GM10266 (cell line): ENCODE results near the gene SPOP.
A peak's percentile ranks its signal among the peaks of the same experiment; 100 is the strongest.

Experiments used
- DNase-seq: peaks from one replicate; pipeline ENCODE4 v3.0.0; 2012; ENCODE audit errors: extremely low spot score
- CTCF ChIP-seq: IDR thresholded peaks from 2 replicates; pipeline ENCODE4 v1.5.1; 2012; ENCODE audit warnings: mild to moderate bottlenecking, low read depth; ENCODE audit not compliant: control insufficient read depth, insufficient read depth; ENCODE audit errors: missing control alignments

Gene SPOP

GRCh38 chr17:49580055-49580721, 97.7 kb downstream of the SPOP start:
- no peak for TF ChIP-seq CTCF
- DNase-seq: no peak

GRCh38 chr17:49579522-49579921, 98.4 kb downstream of the SPOP start:
- no peak for TF ChIP-seq CTCF
- DNase-seq: no peak

- DNase-seq: no peak
- no peak for TF ChIP-seq CTCF
Measured at GRCh38 chr17:49578952-49579500, 98.9 kb downstream of the SPOP start.

GRCh38 chr17:49578414-49578813, 99.5 kb downstream of the SPOP start:
- no peak for DNase-seq
- no peak for TF ChIP-seq CTCF

- peak; percentile 83 for DNase-seq
- no peak for TF ChIP-seq CTCF
Measured at GRCh38 chr17:49577963-49578362, 99.9 kb downstream of the SPOP start.

GRCh38 chr17:49577650-49577934, 100.3 kb downstream of the SPOP start:
- TF ChIP-seq CTCF: no peak
- no peak for DNase-seq

GRCh38 chr17:49576917-49577649, 100.8 kb downstream of the SPOP start:
- TF ChIP-seq CTCF: no peak
- DNase-seq: no peak
